NCI-H1694 treated with DMSO at 0.1 percent for 48 hours (cell line): Measurements from ENCODE around the gene PRR23E.

Source experiments
- DNase-seq: peaks from one replicate; lab custom pipeline; 2025; lab: John Stamatoyannopoulos, UW

PRR23E gene

GRCh38 chr3:127209840-127210653, 17.1 kb downstream of the PRR23E start:
- no peak for DNase-seq

GRCh38 chr3:127210654-127210943, 17.7 kb downstream of the PRR23E start:
- DNase-seq = no peak

- DNase-seq = no peak
Measured at GRCh38 chr3:127211118-127212060, 18.5 kb downstream of the PRR23E start.

- no peak for DNase-seq
Measured at GRCh38 chr3:127212231-127212630, 19.3 kb downstream of the PRR23E start.

- no peak for DNase-seq
Measured at GRCh38 chr3:127212711-127213110, 19.8 kb downstream of the PRR23E start.

- DNase-seq = no peak
Measured at GRCh38 chr3:127213381-127213918, 20.5 kb downstream of the PRR23E start.

- DNase-seq = no peak
Measured at GRCh38 chr3:127214975-127215374, 22.0 kb downstream of the PRR23E start.

- no peak for DNase-seq
Measured at GRCh38 chr3:127215714-127216414, 22.9 kb downstream of the PRR23E start.

- no peak for DNase-seq
Measured at GRCh38 chr3:127216415-127217261, 23.7 kb downstream of the PRR23E start.

GRCh38 chr3:127217596-127218453, 24.9 kb downstream of the PRR23E start:
- no peak for DNase-seq

GRCh38 chr3:127218454-127218922, 25.6 kb downstream of the PRR23E start:
- no peak for DNase-seq

- no peak for DNase-seq
Measured at GRCh38 chr3:127220497-127220896, 27.6 kb downstream of the PRR23E start.

GRCh38 chr3:127221037-127221436, 28.1 kb downstream of the PRR23E start:
- no peak for DNase-seq

- no peak for DNase-seq
Measured at GRCh38 chr3:127221446-127222035, 28.6 kb downstream of the PRR23E start.

GRCh38 chr3:127222163-127222562, 29.2 kb downstream of the PRR23E start:
- no peak for DNase-seq

- no peak for DNase-seq
Measured at GRCh38 chr3:127222664-127223063, 29.7 kb downstream of the PRR23E start.

- DNase-seq = no peak
Measured at GRCh38 chr3:127224118-127224517, 31.2 kb downstream of the PRR23E start.

GRCh38 chr3:127226457-127226856, 33.5 kb downstream of the PRR23E start:
- no peak for DNase-seq

GRCh38 chr3:127226946-127227842, 34.3 kb downstream of the PRR23E start:
- DNase-seq = no peak
